Natural killer cell (primary cell): ENCODE data around the gene NTM. TPM values are rescaled to one million over a fixed set of nuclear protein-coding genes. Genes with fewer than 3 reads are reported as not detected.
A peak's percentile ranks its signal among the peaks of the same experiment; 100 is the strongest.

ENCODE experiments used
- ATAC-seq, 3 donors: fragments of 150-1000 bp in 2 of 3; fragments of 200-7000 bp in 1 of 3; cut with Tn5 transposase; 1 replicate in 1 of 3; 2 replicates in 2 of 3; pipeline ENCODE4 v1.10.0; 2021; ENCODE audit warnings: mild to moderate bottlenecking in 2 of 3, moderate library complexity in 2 of 3
- DNase-seq, 2 donors: peaks; one replicate each; pipeline versions ENCODE4 v3.0.0 to v3.0.0-alpha.2; 2013 to 2021; ENCODE audit warnings: mixed read lengths in 1 of 2
- H3K27ac ChIP-seq: one replicate; pipeline ENCODE4 v1.5.1; 2013; ENCODE audit warnings: mild to moderate bottlenecking, low read length
- H3K27me3 ChIP-seq: one replicate; pipeline ENCODE4 v1.6.1; 2013; ENCODE audit warnings: low read length; ENCODE audit not compliant: control insufficient read depth, insufficient read depth
- H3K36me3 ChIP-seq: one replicate; pipeline ENCODE4 v1.6.1; 2013; ENCODE audit warnings: low read length; ENCODE audit not compliant: control insufficient read depth, insufficient read depth
- H3K4me1 ChIP-seq: one replicate; pipeline ENCODE4 v1.6.1; 2013; ENCODE audit warnings: low read length; ENCODE audit not compliant: control insufficient read depth, insufficient read depth
- H3K4me3 ChIP-seq: one replicate; pipeline ENCODE4 v1.5.1; 2013; ENCODE audit warnings: low read length
- H3K9me3 ChIP-seq: one replicate; pipeline ENCODE4 v1.6.1; 2013; ENCODE audit warnings: low read length; ENCODE audit not compliant: control insufficient read depth, insufficient read depth
- H3K27ac Mint-ChIP-seq, 2 donors: one replicate each; pipeline ENCODE4 v1.8.0; 2022; ENCODE audit warnings: mild to moderate bottlenecking in 2 of 2, mixed read lengths in 2 of 2, moderate library complexity in 1 of 2
- H3K27me3 Mint-ChIP-seq, 2 donors: one replicate each; pipeline ENCODE4 v1.8.0; 2022; ENCODE audit warnings: low read depth in 2 of 2, mixed read lengths in 2 of 2
- H3K36me3 Mint-ChIP-seq: one replicate; pipeline ENCODE4 v1.8.0; 2022; ENCODE audit warnings: mixed read lengths
- H3K4me1 Mint-ChIP-seq, 2 donors: one replicate each; pipeline ENCODE4 v1.8.0; 2022; ENCODE audit warnings: mixed read lengths in 2 of 2
- H3K4me3 Mint-ChIP-seq: one replicate; pipeline ENCODE4 v1.8.0; 2022; ENCODE audit warnings: mild to moderate bottlenecking, moderate library complexity, mixed read lengths
- H3K9me3 Mint-ChIP-seq, 2 donors: one replicate each; pipeline ENCODE4 v1.8.0; 2022; ENCODE audit warnings: mixed read lengths in 2 of 2
- WGBS: methylation state at CpG from one replicate; pipeline ENCODE4 v1.1.7; 2013; ENCODE audit warnings: missing lambda C conversion rate; ENCODE audit not compliant: insufficient coverage; 5-methylcytosine and 5-hydroxymethylcytosine counted together
- intact Hi-C: fragments of 100-400 bp; cut with micrococcal nuclease; formaldehyde crosslinking; loops from one replicate; pipeline ENCODE4 v1.14.2; 2022
- total RNA-seq, 4 donors: library from RNA; stranded (reverse); fragments of 120-200 nt in 1 of 4; gene quantifications; one replicate each; pipeline versions ENCODE4 v1.2.3 to v1.2.4, GENCODE V29; 2013 to 2022
- TF ChIP-seq, protein P1 (sequence below): fragments of 200-600 bp; IDR thresholded peaks from one replicate; pipeline ENCODE4 v1.8.0; 2022; ENCODE audit warnings: antibody characterized with exemption

The NTM gene
- total RNA-seq, 3 donors from 2014 or later (not counting 1 experiment from before 2014, with no cell fraction given): not detected

GRCh38 chr11:132278801-132279574 is 908.6 kb downstream of the NTM start:
- H3K27ac Mint-ChIP-seq: no peak overlapping the region
- no peaks in the 10 kb centered on the region for H3K9me3 ChIP-seq
- WGBS: 65% methylated on average over 6 of the region's 6 CpGs
- no peaks in the 10 kb centered on the region for H3K27me3 Mint-ChIP-seq
- peaks cover 3 to 7% of the 10 kb centered on the region in 2 donors for H3K9me3 Mint-ChIP-seq
- H3K27me3 ChIP-seq: no peaks in the 10 kb centered on the region
- DNase-seq (peak in 1 of 2 donors; percentile 10), ATAC-seq (no peak)
- H3K4me3 ChIP-seq: no peak overlapping the region
- H3K4me1 Mint-ChIP-seq: no peaks in the 10 kb centered on the region
- TF ChIP-seq, protein P1, sequence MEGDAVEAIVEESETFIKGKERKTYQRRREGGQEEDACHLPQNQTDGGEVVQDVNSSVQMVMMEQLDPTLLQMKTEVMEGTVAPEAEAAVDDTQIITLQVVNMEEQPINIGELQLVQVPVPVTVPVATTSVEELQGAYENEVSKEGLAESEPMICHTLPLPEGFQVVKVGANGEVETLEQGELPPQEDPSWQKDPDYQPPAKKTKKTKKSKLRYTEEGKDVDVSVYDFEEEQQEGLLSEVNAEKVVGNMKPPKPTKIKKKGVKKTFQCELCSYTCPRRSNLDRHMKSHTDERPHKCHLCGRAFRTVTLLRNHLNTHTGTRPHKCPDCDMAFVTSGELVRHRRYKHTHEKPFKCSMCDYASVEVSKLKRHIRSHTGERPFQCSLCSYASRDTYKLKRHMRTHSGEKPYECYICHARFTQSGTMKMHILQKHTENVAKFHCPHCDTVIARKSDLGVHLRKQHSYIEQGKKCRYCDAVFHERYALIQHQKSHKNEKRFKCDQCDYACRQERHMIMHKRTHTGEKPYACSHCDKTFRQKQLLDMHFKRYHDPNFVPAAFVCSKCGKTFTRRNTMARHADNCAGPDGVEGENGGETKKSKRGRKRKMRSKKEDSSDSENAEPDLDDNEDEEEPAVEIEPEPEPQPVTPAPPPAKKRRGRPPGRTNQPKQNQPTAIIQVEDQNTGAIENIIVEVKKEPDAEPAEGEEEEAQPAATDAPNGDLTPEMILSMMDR: no peak
- no peaks in the 10 kb centered on the region for H3K36me3 Mint-ChIP-seq
- H3K4me3 Mint-ChIP-seq: no peak overlapping the region
- H3K4me1 ChIP-seq: no peaks in the 10 kb centered on the region
- intact Hi-C loops: no loop called here
- H3K36me3 ChIP-seq: no peaks in the 10 kb centered on the region
- H3K27ac ChIP-seq: no peak overlapping the region

DNA sequence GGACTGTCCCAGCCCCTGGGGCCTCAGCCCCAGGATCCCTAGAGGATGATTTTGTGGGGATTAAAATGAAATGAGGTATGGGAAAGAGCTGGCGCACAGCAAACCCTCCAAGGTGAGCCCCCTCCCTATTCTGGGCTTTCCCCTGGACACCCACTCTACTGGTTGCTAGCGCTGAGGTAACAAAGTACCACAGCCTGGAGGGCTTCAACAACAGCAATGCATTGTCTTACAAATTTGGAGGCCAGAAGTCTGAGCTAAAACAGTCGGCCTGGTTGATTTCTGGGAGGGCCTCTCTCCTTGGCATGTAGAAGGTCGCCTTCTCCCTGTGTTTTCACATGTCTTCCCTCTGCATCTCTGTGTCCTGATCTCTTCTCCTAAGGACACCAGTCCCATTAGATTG is 913.6 kb downstream of the NTM start:
- 95% methylated on average over 4 of the region's 4 CpGs for WGBS
- peaks cover 3 to 9% of the 10 kb centered on the region in 2 donors for H3K9me3 Mint-ChIP-seq
- no peak for ATAC-seq

GRCh38 chr11:132284611-132285010 is 914.2 kb downstream of the NTM start:
- Mint-ChIP-seq H3K36me3 (no peaks in the 10 kb centered on the region), H3K4me1 (no peaks in the 10 kb centered on the region)
- intact Hi-C loops: no loop called here

More for the DNA sequence above, 913.6 kb downstream of the NTM start:
- no peaks in the 10 kb centered on the region for H3K9me3 ChIP-seq
- no peak for DNase-seq
- H3K4me3 ChIP-seq: no peak overlapping the region
- H3K4me3 Mint-ChIP-seq: no peak overlapping the region
- H3K27ac ChIP-seq: no peak overlapping the region
- H3K27me3 ChIP-seq: no peaks in the 10 kb centered on the region
- TF ChIP-seq, protein P1: no peak
- H3K4me1 ChIP-seq: no peaks in the 10 kb centered on the region
- no peaks in the 10 kb centered on the region for H3K4me1 Mint-ChIP-seq
- no peaks in the 10 kb centered on the region for H3K27me3 Mint-ChIP-seq
- intact Hi-C loops: no loop called here
- H3K36me3 Mint-ChIP-seq: no peaks in the 10 kb centered on the region
- no peak overlapping the region for H3K27ac Mint-ChIP-seq
- H3K36me3 ChIP-seq: no peaks in the 10 kb centered on the region

More at GRCh38 chr11:132284611-132285010, 914.2 kb downstream of the NTM start:
- no peak for ATAC-seq
- TF ChIP-seq, protein P1: no peak
- Mint-ChIP-seq H3K27me3 (no peaks in the 10 kb centered on the region), H3K9me3 (peaks cover 3 to 7% of the 10 kb centered on the region in 2 donors), H3K27ac (no peak overlapping the region), H3K4me3 (no peak overlapping the region)
- Histone ChIP-seq H3K36me3 (no peaks in the 10 kb centered on the region), H3K27ac (no peak overlapping the region), H3K9me3 (no peaks in the 10 kb centered on the region), H3K27me3 (no peaks in the 10 kb centered on the region), H3K4me3 (no peak overlapping the region), H3K4me1 (no peaks in the 10 kb centered on the region)
- DNase-seq: no peak
- 93% methylated on average over 11 of the region's 11 CpGs for whole genome bisulfite sequencing
